Measurements from ENCODE around the gene ERV3-1. TPM values are rescaled to one million over a fixed set of nuclear protein-coding genes. Genes with fewer than 3 reads are reported as not detected.
"Not testable (repeated sequence)": the region's sequence is repeated elsewhere in the genome, so short reads cannot be mapped to it uniquely, and the experiment has no call there.

The ERV3-1 gene
- total and polyA plus RNA-seq, 4 donors, result 6.0 to 168 (median 15.1) TPM

DNA sequence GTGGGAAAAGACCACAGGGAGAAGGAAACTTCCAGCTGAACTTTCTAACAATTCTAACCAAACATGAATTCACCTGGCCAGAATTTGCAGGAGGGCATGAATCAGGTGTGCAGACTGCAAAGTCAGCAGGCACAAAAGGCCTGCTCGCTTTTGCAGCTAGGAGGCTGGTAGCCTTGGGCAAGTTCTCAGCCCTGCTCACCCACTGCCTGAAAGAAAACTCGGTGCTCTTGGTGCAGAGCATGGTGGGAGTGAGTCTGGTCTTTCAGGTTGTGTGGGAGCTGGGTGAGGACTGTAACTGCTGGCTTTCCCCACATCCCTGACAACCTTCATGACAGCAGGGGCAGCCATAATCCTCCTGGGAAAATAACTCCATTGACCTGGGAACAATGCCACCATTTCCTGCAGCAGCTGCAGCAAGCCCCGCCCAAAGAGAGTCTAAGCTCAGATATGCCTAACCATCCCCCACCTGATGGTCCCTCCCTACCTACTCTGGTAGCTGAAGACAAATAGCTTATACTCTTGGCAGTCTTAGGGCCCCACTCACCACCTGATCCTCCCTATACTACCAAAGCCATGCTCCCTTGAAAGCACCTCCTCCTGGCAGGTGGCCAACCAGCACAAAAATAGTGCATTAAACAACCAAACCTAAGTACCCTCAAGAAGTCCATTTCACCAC, 47.3 kb downstream of the ERV3-1 start:
- DNase-seq (peak in 1 of 3 donors; percentile 14), ATAC-seq (ENCODE audit: insufficient read depth, low FRiP score) (no peak)
- Histone ChIP-seq H3K27me3 (ENCODE audit: control insufficient read depth in 3 of 3, insufficient read depth in 3 of 3, low read length in 2 of 3) (no peaks in the 10 kb centered on the region), H3K36me3 (ENCODE audit: control insufficient read depth in 4 of 4, insufficient read depth in 4 of 4, low read length in 4 of 4) (no peaks in the 10 kb centered on the region), H3K4me1 (ENCODE audit: control insufficient read depth in 5 of 5, insufficient read depth in 5 of 5, low read length in 5 of 5) (no peaks in the 10 kb centered on the region), H3K4me3 (no peak overlapping the region), H3K27ac (ENCODE audit: low read depth in 1 of 2, low read length in 1 of 2) (no peak overlapping the region), H3K9me3 (ENCODE audit: control insufficient read depth in 4 of 4, insufficient read depth in 3 of 4, low read length in 3 of 4) (no peaks in the 10 kb centered on the region), H3K9ac (ENCODE audit: insufficient read depth in 1 of 2, low read length in 2 of 2) (no peak overlapping the region)
- TF ChIP-seq CTCF (IDR thresholded peaks at IDR 0.05; ENCODE audit: control extremely low read depth, extremely low read depth), result no peak
- WGBS, 2 donors, result 86 to 87% methylated on average over 3 of the region's 3 CpGs

- peak; percentile 77 for TF ChIP-seq CTCF (IDR thresholded peaks at IDR 0.05; ENCODE audit: control extremely low read depth, extremely low read depth)
- H3K4me1 ChIP-seq (ENCODE audit: control insufficient read depth in 5 of 5, insufficient read depth in 5 of 5, low read length in 5 of 5), result peaks cover 0 to 8% (median 0%) of the 10 kb centered on the region in 5 donors
- DNase-seq (peak in 2 of 3 donors; percentile 71 to 74), ATAC-seq (ENCODE audit: insufficient read depth, low FRiP score) (peak; percentile 85)
- H3K27ac ChIP-seq (ENCODE audit: low read depth in 1 of 2, low read length in 1 of 2), result no peak overlapping the region
- H3K36me3 ChIP-seq (ENCODE audit: control insufficient read depth in 4 of 4, insufficient read depth in 4 of 4, low read length in 4 of 4), result no peaks in the 10 kb centered on the region
- no peak overlapping the region for H3K9ac ChIP-seq (ENCODE audit: insufficient read depth in 1 of 2, low read length in 2 of 2)
- peaks cover 0 to 10% (median 7%) of the 10 kb centered on the region in 3 donors for H3K27me3 ChIP-seq (ENCODE audit: control insufficient read depth in 3 of 3, insufficient read depth in 3 of 3, low read length in 2 of 3)
- H3K9me3 ChIP-seq (ENCODE audit: control insufficient read depth in 4 of 4, insufficient read depth in 3 of 4, low read length in 3 of 4), result no peaks in the 10 kb centered on the region
- 4 to 11% methylated on average over 1 of the region's 1 CpG for WGBS, 2 donors
- H3K4me3 ChIP-seq, result no peak overlapping the region
Observed at GRCh38 chr7:64951250-64951848, 55.1 kb downstream of the ERV3-1 start.

DNA sequence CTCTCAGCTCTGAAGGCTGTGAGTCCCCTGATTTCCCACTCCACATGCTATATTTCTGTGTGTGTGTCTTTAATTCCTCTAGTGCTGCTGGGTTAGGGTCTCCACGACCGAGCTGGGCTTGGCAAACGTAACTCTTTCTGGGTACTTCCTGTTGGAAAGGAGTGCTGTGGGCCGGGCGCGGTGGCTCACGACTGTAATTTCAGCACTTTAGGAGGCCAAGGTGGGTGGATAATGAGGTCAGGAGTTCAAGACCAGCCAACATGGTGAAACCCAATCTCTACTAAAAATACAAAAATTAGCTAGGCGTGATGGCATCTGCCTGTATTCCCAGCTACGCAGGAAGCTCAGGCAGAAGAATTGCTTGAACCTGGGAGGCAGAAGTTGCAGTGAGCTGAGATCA, 55.8 kb downstream of the ERV3-1 start:
- not testable (repeated sequence) for H3K4me3 ChIP-seq; H3K9ac ChIP-seq (ENCODE audit: insufficient read depth in 1 of 2, low read length in 2 of 2); H3K4me1 ChIP-seq (ENCODE audit: control insufficient read depth in 5 of 5, insufficient read depth in 5 of 5, low read length in 5 of 5); DNase-seq; H3K27ac ChIP-seq (ENCODE audit: low read depth in 1 of 2, low read length in 1 of 2); H3K9me3 ChIP-seq (ENCODE audit: control insufficient read depth in 4 of 4, insufficient read depth in 3 of 4, low read length in 3 of 4); H3K36me3 ChIP-seq (ENCODE audit: control insufficient read depth in 4 of 4, insufficient read depth in 4 of 4, low read length in 4 of 4)
- peaks cover 0 to 10% (median 7%) of the 10 kb centered on the region in 3 donors for H3K27me3 ChIP-seq (ENCODE audit: control insufficient read depth in 3 of 3, insufficient read depth in 3 of 3, low read length in 2 of 3)
- WGBS, 2 donors, result 26 to 48% methylated on average over 9 of the region's 9 CpGs
- peak; percentile 28 for ATAC-seq (ENCODE audit: insufficient read depth, low FRiP score)

DNA sequence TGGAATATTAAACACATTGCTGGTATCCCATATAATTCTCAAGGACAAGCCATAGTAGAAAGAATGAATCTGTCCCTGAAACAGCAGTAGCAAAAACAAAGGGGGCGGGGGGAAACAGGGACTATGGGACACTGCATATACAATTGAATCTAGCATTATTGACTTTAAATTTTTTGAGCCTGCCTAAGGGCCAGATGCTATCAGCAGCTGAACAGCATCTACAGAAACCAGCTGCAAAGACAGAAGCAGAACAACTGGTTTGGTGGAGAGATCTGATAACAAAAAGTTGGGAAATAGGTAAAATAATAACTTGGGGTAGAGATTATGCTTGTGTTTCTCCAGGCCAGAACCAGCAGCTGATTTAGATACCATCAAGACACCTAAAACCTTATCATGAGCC, 57.7 kb downstream of the ERV3-1 start:
- DNase-seq; H3K4me1 ChIP-seq (ENCODE audit: control insufficient read depth in 5 of 5, insufficient read depth in 5 of 5, low read length in 5 of 5); H3K36me3 ChIP-seq (ENCODE audit: control insufficient read depth in 4 of 4, insufficient read depth in 4 of 4, low read length in 4 of 4); H3K4me3 ChIP-seq; H3K27ac ChIP-seq (ENCODE audit: low read depth in 1 of 2, low read length in 1 of 2); H3K9ac ChIP-seq (ENCODE audit: insufficient read depth in 1 of 2, low read length in 2 of 2); H3K9me3 ChIP-seq (ENCODE audit: control insufficient read depth in 4 of 4, insufficient read depth in 3 of 4, low read length in 3 of 4); ATAC-seq (ENCODE audit: insufficient read depth, low FRiP score): not testable (repeated sequence)
- H3K27me3 ChIP-seq (ENCODE audit: control insufficient read depth in 3 of 3, insufficient read depth in 3 of 3, low read length in 2 of 3), result peaks cover 0 to 15% (median 7%) of the 10 kb centered on the region in 3 donors
- WGBS, 2 donors, result 91 to 95% methylated on average over 1 of the region's 1 CpG

All from lung (tissue), 12 donors.